ENCODE data around the gene FOXJ1.

DNA sequence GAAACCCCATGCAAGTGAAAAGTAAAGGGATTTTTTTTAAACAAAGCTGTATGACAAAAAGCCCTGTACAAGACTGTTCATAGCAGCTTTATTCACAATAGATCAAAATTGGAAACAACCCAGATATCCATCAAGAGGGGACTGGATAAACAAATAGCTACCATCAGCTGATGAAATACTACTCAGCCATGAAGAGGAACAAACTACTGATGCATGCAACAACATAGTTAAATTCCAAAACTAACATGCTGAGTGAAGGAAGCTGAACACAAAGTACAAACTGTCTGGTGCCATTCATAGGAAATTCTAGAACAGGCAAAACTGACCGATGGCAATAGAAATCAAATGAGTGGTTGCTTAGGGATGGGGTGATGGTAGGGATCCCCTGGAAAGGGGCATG, 15.1 kb downstream of the FOXJ1 start:
- TF ChIP-seq, protein P1, sequence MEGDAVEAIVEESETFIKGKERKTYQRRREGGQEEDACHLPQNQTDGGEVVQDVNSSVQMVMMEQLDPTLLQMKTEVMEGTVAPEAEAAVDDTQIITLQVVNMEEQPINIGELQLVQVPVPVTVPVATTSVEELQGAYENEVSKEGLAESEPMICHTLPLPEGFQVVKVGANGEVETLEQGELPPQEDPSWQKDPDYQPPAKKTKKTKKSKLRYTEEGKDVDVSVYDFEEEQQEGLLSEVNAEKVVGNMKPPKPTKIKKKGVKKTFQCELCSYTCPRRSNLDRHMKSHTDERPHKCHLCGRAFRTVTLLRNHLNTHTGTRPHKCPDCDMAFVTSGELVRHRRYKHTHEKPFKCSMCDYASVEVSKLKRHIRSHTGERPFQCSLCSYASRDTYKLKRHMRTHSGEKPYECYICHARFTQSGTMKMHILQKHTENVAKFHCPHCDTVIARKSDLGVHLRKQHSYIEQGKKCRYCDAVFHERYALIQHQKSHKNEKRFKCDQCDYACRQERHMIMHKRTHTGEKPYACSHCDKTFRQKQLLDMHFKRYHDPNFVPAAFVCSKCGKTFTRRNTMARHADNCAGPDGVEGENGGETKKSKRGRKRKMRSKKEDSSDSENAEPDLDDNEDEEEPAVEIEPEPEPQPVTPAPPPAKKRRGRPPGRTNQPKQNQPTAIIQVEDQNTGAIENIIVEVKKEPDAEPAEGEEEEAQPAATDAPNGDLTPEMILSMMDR (IDR thresholded peaks at IDR 0.05), result no peak
- TF ChIP-seq, protein P2, sequence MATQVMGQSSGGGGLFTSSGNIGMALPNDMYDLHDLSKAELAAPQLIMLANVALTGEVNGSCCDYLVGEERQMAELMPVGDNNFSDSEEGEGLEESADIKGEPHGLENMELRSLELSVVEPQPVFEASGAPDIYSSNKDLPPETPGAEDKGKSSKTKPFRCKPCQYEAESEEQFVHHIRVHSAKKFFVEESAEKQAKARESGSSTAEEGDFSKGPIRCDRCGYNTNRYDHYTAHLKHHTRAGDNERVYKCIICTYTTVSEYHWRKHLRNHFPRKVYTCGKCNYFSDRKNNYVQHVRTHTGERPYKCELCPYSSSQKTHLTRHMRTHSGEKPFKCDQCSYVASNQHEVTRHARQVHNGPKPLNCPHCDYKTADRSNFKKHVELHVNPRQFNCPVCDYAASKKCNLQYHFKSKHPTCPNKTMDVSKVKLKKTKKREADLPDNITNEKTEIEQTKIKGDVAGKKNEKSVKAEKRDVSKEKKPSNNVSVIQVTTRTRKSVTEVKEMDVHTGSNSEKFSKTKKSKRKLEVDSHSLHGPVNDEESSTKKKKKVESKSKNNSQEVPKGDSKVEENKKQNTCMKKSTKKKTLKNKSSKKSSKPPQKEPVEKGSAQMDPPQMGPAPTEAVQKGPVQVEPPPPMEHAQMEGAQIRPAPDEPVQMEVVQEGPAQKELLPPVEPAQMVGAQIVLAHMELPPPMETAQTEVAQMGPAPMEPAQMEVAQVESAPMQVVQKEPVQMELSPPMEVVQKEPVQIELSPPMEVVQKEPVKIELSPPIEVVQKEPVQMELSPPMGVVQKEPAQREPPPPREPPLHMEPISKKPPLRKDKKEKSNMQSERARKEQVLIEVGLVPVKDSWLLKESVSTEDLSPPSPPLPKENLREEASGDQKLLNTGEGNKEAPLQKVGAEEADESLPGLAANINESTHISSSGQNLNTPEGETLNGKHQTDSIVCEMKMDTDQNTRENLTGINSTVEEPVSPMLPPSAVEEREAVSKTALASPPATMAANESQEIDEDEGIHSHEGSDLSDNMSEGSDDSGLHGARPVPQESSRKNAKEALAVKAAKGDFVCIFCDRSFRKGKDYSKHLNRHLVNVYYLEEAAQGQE (IDR thresholded peaks at IDR 0.05; ENCODE audit: insufficient read depth in 1 of 2, low read depth in 2 of 2, low read length in 1 of 2), result no peak
- TF ChIP-seq SIN3A (IDR thresholded peaks at IDR 0.05; ENCODE audit: borderline replicate concordance, insufficient read depth, low read depth, low read length) (no peak), POLR2AphosphoS5 (IDR thresholded peaks at IDR 0.05; ENCODE audit: low read depth, low read length) (no peak), TCF7L2 (IDR thresholded peaks at IDR 0.05; ENCODE audit: low read depth, low read length) (no peak)

Data from Panc1 (cell line).